GM13977 (cell line): ENCODE data around the gene NRROS.

Source experiments
- DNase-seq: peaks from one replicate; pipeline ENCODE4 v3.0.0; 2012; ENCODE audit warnings: low spot score
- in situ Hi-C: fragments of 300-500 bp; cut with MboI; formaldehyde crosslinking; loops from one replicate; pipeline ENCODE4 v1.12.0; 2022; ENCODE audit warnings: low sequenced_read_pairs, low pct_unique_long_range_greater_than_20kb, mixed read lengths, inconsistent platforms; ENCODE audit not compliant: unreplicated experiment
- TF ChIP-seq, protein P1 (sequence below): IDR thresholded peaks from 2 replicates; pipeline ENCODE4 v1.5.1; 2012; ENCODE audit warnings: mild to moderate bottlenecking, control low read depth; ENCODE audit not compliant: insufficient read depth; ENCODE audit errors: extremely low read depth, missing control alignments

Gene NRROS

DNA sequence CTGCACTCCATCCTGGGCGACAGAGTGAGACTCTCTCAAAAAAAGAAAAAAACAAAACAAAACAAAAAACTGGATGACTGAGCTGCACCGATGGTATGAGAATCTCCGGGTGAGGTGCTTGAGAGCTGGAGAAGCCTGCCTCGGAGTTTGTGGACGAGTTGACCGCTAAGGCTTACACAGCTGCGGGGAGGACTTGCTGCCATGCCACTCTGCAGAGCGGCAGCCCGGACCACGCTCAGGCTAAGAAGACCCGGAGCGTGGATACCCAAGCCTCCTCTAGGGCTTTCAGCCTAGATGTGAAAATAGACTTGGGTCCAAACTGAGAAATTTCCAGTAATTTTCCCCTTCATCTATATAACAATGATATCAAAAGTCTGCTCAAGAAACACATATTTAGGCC lies 16.0 kb downstream of the NRROS start:
- in situ Hi-C loops, result no loop called here
- no peak for DNase-seq
- TF ChIP-seq, protein P1, sequence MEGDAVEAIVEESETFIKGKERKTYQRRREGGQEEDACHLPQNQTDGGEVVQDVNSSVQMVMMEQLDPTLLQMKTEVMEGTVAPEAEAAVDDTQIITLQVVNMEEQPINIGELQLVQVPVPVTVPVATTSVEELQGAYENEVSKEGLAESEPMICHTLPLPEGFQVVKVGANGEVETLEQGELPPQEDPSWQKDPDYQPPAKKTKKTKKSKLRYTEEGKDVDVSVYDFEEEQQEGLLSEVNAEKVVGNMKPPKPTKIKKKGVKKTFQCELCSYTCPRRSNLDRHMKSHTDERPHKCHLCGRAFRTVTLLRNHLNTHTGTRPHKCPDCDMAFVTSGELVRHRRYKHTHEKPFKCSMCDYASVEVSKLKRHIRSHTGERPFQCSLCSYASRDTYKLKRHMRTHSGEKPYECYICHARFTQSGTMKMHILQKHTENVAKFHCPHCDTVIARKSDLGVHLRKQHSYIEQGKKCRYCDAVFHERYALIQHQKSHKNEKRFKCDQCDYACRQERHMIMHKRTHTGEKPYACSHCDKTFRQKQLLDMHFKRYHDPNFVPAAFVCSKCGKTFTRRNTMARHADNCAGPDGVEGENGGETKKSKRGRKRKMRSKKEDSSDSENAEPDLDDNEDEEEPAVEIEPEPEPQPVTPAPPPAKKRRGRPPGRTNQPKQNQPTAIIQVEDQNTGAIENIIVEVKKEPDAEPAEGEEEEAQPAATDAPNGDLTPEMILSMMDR, result no peak

DNA sequence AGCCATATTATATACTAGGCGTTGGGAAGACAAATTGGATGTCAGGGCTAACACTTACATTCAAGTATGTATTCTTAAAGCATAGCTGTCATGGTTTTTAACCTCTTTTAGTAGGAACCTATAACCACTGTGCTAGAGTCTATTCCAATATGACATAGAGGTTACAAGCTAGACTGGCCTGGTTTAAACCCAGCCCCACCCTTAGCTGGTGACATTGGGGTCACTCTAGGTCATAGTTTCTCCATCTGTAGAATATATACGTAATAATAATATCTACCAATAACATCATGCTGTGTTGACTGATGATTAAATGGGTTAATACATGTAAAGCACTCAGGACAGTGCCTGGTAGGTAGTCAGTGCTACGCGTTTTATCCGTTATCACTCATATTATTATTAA lies 16.7 kb downstream of the NRROS start:
- DNase-seq, result no peak
- in situ Hi-C loops, result no loop called here
- TF ChIP-seq, protein P1, result no peak

DNA sequence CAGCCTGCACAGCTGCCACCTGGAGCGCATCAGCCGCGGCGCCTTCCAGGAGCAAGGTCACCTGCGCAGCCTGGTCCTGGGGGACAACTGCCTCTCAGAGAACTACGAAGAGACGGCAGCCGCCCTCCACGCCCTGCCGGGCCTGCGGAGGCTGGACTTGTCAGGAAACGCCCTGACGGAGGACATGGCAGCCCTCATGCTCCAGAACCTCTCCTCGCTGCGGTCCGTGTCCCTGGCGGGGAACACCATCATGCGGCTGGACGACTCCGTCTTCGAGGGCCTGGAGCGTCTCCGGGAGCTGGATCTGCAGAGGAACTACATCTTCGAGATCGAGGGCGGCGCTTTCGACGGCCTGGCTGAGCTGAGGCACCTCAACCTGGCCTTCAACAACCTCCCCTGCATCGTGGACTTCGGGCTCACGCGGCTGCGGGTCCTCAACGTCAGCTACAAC lies 20.4 kb downstream of the NRROS start:
- no peak for DNase-seq
- TF ChIP-seq, protein P1, result no peak
- in situ Hi-C loops, result no loop called here

DNA sequence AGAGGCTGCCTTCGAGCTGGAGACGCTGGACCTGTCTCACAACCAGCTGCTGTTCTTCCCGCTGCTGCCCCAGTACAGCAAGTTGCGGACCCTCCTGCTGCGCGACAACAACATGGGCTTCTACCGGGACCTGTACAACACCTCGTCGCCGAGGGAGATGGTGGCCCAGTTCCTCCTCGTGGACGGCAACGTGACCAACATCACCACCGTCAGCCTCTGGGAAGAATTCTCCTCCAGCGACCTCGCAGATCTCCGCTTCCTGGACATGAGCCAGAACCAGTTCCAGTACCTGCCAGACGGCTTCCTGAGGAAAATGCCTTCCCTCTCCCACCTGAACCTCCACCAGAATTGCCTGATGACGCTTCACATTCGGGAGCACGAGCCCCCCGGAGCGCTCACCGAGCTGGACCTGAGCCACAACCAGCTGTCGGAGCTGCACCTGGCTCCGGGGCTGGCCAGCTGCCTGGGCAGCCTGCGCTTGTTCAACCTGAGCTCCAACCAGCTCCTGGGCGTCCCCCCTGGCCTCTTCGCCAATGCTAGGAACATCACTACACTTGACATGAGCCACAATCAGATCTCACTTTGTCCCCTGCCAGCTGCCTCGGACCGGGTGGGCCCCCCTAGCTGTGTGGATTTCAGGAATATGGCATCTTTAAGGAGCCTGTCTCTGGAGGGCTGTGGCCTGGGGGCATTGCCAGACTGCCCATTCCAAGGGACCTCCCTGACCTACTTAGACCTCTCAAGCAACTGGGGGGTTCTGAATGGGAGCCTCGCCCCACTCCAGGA lies 21.1 kb downstream of the NRROS start:
- TF ChIP-seq, protein P1, result no peak
- in situ Hi-C loops, result no loop called here
- DNase-seq, result no peak

DNA sequence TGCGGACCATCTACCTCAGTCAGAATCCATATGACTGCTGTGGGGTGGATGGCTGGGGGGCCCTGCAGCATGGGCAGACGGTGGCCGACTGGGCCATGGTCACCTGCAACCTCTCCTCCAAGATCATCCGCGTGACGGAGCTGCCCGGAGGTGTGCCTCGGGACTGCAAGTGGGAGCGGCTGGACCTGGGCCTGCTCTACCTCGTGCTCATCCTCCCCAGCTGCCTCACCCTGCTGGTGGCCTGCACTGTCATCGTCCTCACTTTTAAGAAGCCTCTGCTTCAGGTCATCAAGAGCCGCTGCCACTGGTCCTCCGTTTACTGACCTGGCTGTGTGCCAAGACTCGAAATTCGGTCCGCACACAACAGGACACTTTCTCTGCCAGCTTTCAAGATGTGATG lies 21.9 kb downstream of the NRROS start:
- in situ Hi-C loops, result no loop called here
- no peak for DNase-seq
- TF ChIP-seq, protein P1, result no peak

DNA sequence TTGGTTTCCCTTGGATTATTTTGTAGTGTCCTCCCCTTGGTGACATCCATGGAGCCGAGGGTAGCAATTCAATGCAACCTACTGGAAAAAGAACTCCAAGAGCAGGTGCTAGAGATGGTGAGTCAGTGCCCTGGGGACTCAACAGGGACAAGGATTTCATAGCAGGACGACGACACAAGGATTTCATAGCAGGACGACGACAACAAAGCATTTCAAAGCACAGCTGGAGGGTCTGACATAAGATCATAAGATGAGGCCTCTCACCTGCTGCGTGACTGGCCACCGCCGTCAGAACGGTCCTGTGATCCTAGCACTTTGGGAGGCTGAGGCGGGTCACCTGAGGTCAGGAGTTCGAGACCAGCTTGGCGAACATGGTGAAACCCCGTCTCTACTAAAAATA lies 22.5 kb downstream of the NRROS start:
- no peak for DNase-seq
- TF ChIP-seq, protein P1, result no peak
- in situ Hi-C loops, result no loop called here
